SK-N-SH treated with all-trans-retinoic acid at 6 μM for 48 hours (cell line): Measurements from ENCODE around the gene TTC19.

Source experiments
- ATAC-seq: fragments of 200-7000 bp; cut with Tn5 transposase; 3 replicates; pipeline ENCODE4 v1.9.1; 2020; ENCODE audit warnings: mild to moderate bottlenecking, moderate library complexity
- ARNTL ChIP-seq: fragments of 450-650 bp; formaldehyde crosslinking; IDR thresholded peaks from 2 replicates; pipeline ENCODE4 v1.5.0; 2020; ENCODE audit warnings: low read depth, mild to moderate bottlenecking, moderate library complexity, borderline replicate concordance
- BACH2 ChIP-seq: fragments of 250-450 bp; sonication (Bioruptor Pico); IDR thresholded peaks from 2 replicates; pipeline ENCODE4 v1.9.0; 2021; ENCODE audit warnings: mild to moderate bottlenecking, borderline replicate concordance
- CSDC2 ChIP-seq: fragments of 250-450 bp; sonication (Bioruptor Pico); IDR thresholded peaks from 2 replicates; pipeline ENCODE4 v1.5.0; 2020; ENCODE audit warnings: mild to moderate bottlenecking, moderate library complexity
- CSRNP3 ChIP-seq: fragments of 250-450 bp; sonication (Bioruptor Pico); IDR thresholded peaks from 2 replicates; pipeline ENCODE4 v1.5.1; 2021; ENCODE audit warnings: mild to moderate bottlenecking, moderate library complexity
- ESRRG ChIP-seq: fragments of 250-450 bp; sonication (Bioruptor Pico); IDR thresholded peaks from 2 replicates; pipeline ENCODE4 v1.6.1; 2021; ENCODE audit warnings: mild to moderate bottlenecking
- GLIS3 ChIP-seq: fragments of 250-450 bp; sonication (Bioruptor Pico); IDR thresholded peaks from 2 replicates; pipeline ENCODE4 v1.5.0; 2020; ENCODE audit warnings: mild to moderate bottlenecking, moderate library complexity
- ISL1 ChIP-seq: fragments of 250-450 bp; sonication (Bioruptor Pico); IDR thresholded peaks from 2 replicates; pipeline ENCODE4 v2.1.2; 2022; ENCODE audit warnings: mild to moderate bottlenecking, moderate library complexity
- OSR1 ChIP-seq: fragments of 250-450 bp; sonication (Bioruptor Pico); IDR thresholded peaks from 2 replicates; pipeline ENCODE4 v1.8.0; 2022; ENCODE audit warnings: moderate library complexity, mild to moderate bottlenecking, inconsistent platforms
- POU6F1 ChIP-seq: fragments of 250-450 bp; sonication (Bioruptor Pico); IDR thresholded peaks from 2 replicates; pipeline ENCODE4 v1.8.0; 2021; ENCODE audit warnings: low read depth, mild to moderate bottlenecking, moderate library complexity, borderline replicate concordance
- PPARA ChIP-seq: fragments of 250-450 bp; sonication (Bioruptor Pico); IDR thresholded peaks from 2 replicates; pipeline ENCODE4 v1.5.0; 2020; ENCODE audit warnings: mild to moderate bottlenecking, borderline replicate concordance
- RARB ChIP-seq: fragments of 250-450 bp; sonication (Bioruptor Pico); IDR thresholded peaks from 2 replicates; pipeline ENCODE4 v1.8.0; 2021; ENCODE audit warnings: mild to moderate bottlenecking, moderate library complexity
- SNAI2 ChIP-seq: fragments of 250-450 bp; sonication (Bioruptor Pico); IDR thresholded peaks from 2 replicates; pipeline ENCODE4 v1.5.0; 2020; ENCODE audit warnings: mild to moderate bottlenecking, moderate library complexity
- TCF4 ChIP-seq: fragments of 250-450 bp; sonication (Bioruptor Pico); IDR thresholded peaks from 2 replicates; pipeline ENCODE4 v1.8.0; 2021; ENCODE audit warnings: mild to moderate bottlenecking, moderate library complexity, borderline replicate concordance
- TSHZ2 ChIP-seq: fragments of 250-450 bp; sonication (Bioruptor Pico); IDR thresholded peaks from 2 replicates; pipeline ENCODE4 v1.5.0; 2020; ENCODE audit warnings: mild to moderate bottlenecking, moderate library complexity
- ZC3H10 ChIP-seq: fragments of 250-450 bp; sonication (Bioruptor Pico); IDR thresholded peaks from 2 replicates; pipeline ENCODE4 v1.5.1; 2021; ENCODE audit warnings: mild to moderate bottlenecking, moderate library complexity
- ZFP3 ChIP-seq: fragments of 250-450 bp; sonication (Bioruptor Pico); IDR thresholded peaks from 2 replicates; pipeline ENCODE4 v1.5.0; 2020; ENCODE audit warnings: mild to moderate bottlenecking, moderate library complexity
- ZFP30 ChIP-seq: fragments of 450-650 bp; formaldehyde crosslinking; IDR thresholded peaks from 2 replicates; pipeline ENCODE4 v1.5.0; 2022; ENCODE audit warnings: mild to moderate bottlenecking, moderate library complexity
- ZNF565 ChIP-seq: fragments of 450-650 bp; formaldehyde crosslinking; conservative IDR thresholded peaks from 2 replicates; pipeline ENCODE4 v1.5.0; 2020; ENCODE audit warnings: low read depth, mild to moderate bottlenecking, moderate library complexity
- ZNF70 ChIP-seq: fragments of 450-650 bp; formaldehyde crosslinking; IDR thresholded peaks from 2 replicates; pipeline ENCODE4 v1.5.0; 2020; ENCODE audit warnings: mild to moderate bottlenecking, moderate library complexity
- ZNF8 ChIP-seq: fragments of 450-650 bp; formaldehyde crosslinking; IDR thresholded peaks from 2 replicates; pipeline ENCODE4 v1.5.0; 2020; ENCODE audit warnings: mild to moderate bottlenecking, moderate library complexity
- TF ChIP-seq, protein P1 (sequence below): fragments of 250-450 bp; sonication (Bioruptor Pico); IDR thresholded peaks from 2 replicates; pipeline ENCODE4 v1.5.1; 2020; ENCODE audit warnings: low read depth, mild to moderate bottlenecking, moderate library complexity
- TF ChIP-seq, protein P2 (sequence below): fragments of 250-450 bp; sonication (Bioruptor Pico); IDR thresholded peaks from 2 replicates; pipeline ENCODE4 v1.8.0; 2020; ENCODE audit warnings: mild to moderate bottlenecking, moderate library complexity, borderline replicate concordance

The TTC19 gene

GRCh38 chr17:15957608-15958307 is 41.9 kb upstream of the TTC19 start:
- TF ChIP-seq, protein P1, sequence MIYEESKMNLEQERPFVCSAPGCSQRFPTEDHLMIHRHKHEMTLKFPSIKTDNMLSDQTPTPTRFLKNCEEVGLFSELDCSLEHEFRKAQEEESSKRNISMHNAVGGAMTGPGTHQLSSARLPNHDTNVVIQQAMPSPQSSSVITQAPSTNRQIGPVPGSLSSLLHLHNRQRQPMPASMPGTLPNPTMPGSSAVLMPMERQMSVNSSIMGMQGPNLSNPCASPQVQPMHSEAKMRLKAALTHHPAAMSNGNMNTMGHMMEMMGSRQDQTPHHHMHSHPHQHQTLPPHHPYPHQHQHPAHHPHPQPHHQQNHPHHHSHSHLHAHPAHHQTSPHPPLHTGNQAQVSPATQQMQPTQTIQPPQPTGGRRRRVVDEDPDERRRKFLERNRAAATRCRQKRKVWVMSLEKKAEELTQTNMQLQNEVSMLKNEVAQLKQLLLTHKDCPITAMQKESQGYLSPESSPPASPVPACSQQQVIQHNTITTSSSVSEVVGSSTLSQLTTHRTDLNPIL (CRISPR knock-in tag) = no peak
- TF ChIP-seq POU6F1 (CRISPR knock-in tag) (no peak), BACH2 (CRISPR knock-in tag) (no peak), ARNTL (CRISPR knock-in tag) (no peak), GLIS3 (CRISPR knock-in tag) (no peak), ZFP30 (CRISPR knock-in tag) (no peak), CSRNP3 (CRISPR knock-in tag) (no peak), ZNF565 (CRISPR knock-in tag) (no peak), ISL1 (CRISPR knock-in tag) (no peak), ESRRG (CRISPR knock-in tag) (no peak), TCF4 (CRISPR knock-in tag) (no peak), ZFP3 (CRISPR knock-in tag) (no peak)
- no peak for ATAC-seq

DNA sequence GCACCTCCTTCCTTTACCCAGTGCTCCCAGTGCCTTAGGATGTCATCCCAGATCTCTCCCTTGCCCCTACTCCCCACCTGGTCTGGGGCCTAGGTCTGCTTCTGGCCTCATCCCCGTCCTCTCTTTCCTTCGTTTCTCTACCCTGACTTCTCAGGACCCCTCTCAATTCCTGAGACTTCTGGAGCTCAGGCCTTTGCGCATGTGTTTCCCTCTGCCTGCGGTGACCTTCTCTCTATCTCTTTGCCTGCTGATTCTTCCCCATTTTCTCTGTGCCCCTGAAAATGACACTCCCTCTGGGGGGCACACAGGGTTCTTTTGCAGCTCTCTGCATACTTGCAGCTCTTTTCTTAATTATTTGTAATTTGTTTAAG is 41.2 kb upstream of the TTC19 start:
- ATAC-seq = peak; percentile 13
- TF ChIP-seq, protein P2, sequence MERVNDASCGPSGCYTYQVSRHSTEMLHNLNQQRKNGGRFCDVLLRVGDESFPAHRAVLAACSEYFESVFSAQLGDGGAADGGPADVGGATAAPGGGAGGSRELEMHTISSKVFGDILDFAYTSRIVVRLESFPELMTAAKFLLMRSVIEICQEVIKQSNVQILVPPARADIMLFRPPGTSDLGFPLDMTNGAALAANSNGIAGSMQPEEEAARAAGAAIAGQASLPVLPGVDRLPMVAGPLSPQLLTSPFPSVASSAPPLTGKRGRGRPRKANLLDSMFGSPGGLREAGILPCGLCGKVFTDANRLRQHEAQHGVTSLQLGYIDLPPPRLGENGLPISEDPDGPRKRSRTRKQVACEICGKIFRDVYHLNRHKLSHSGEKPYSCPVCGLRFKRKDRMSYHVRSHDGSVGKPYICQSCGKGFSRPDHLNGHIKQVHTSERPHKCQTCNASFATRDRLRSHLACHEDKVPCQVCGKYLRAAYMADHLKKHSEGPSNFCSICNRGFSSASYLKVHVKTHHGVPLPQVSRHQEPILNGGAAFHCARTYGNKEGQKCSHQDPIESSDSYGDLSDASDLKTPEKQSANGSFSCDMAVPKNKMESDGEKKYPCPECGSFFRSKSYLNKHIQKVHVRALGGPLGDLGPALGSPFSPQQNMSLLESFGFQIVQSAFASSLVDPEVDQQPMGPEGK (CRISPR knock-in tag) = no peak
- TF ChIP-seq ESRRG (CRISPR knock-in tag) (no peak), ZNF8 (CRISPR knock-in tag) (no peak)

DNA sequence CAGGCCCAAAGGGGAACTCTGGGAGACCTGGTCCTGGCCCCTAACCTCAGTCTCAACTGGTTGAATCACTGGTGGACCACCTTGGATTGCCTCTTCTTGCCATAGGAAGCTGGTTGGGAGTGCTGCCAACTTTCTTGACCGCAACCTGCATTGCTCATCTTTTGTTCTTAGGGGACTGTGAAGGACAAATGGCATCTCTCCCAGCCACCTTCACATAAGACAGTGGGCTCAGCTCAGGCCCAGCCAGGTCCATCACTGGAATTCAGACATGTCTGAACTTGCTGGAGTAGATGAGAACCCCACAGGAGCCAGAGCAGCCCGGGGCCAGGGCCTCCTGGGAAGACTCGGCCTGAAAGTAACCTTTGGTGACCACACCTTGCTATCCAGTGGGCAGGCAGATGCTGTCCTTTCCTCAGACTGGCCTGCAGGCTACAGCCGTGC is 35.9 kb upstream of the TTC19 start:
- no peak for ATAC-seq
- TF ChIP-seq CSDC2 (CRISPR knock-in tag) (peak; percentile 81; the same call in 1 of the 2 replicates), ZFP3 (CRISPR knock-in tag) (0 out of 2 replicates have a peak, but pooled peaks have one; percentile 57), OSR1 (CRISPR knock-in tag) (peak; percentile 52; the same call in 1 of the 2 replicates), ZC3H10 (no peak)

- TF ChIP-seq GLIS3 (CRISPR knock-in tag) = no peak
- TF ChIP-seq OSR1 (CRISPR knock-in tag) = no peak
- no peak for TF ChIP-seq ISL1 (CRISPR knock-in tag)
- TF ChIP-seq, protein P2 (CRISPR knock-in tag) = no peak
- TF ChIP-seq TCF4 (CRISPR knock-in tag) = no peak
- TF ChIP-seq CSDC2 (CRISPR knock-in tag) = no peak
- TF ChIP-seq, protein P1 (CRISPR knock-in tag) = no peak
- TF ChIP-seq ESRRG (CRISPR knock-in tag) = no peak
- TF ChIP-seq TSHZ2 (CRISPR knock-in tag) = no peak
- TF ChIP-seq ZNF70 = no peak
- TF ChIP-seq SNAI2 (CRISPR knock-in tag) = no peak
- TF ChIP-seq RARB (CRISPR knock-in tag) = no peak
- no peak for TF ChIP-seq ZNF8 (CRISPR knock-in tag)
- TF ChIP-seq PPARA (CRISPR knock-in tag) = no peak
- TF ChIP-seq ZC3H10 = no peak
Observed at GRCh38 chr17:15965528-15965927, 34.1 kb upstream of the TTC19 start.

More at GRCh38 chr17:15965528-15965927, 34.1 kb upstream of the TTC19 start:
- peak; percentile 18 for ATAC-seq
